Measurements from ENCODE around the gene SUGCT.

DNA sequence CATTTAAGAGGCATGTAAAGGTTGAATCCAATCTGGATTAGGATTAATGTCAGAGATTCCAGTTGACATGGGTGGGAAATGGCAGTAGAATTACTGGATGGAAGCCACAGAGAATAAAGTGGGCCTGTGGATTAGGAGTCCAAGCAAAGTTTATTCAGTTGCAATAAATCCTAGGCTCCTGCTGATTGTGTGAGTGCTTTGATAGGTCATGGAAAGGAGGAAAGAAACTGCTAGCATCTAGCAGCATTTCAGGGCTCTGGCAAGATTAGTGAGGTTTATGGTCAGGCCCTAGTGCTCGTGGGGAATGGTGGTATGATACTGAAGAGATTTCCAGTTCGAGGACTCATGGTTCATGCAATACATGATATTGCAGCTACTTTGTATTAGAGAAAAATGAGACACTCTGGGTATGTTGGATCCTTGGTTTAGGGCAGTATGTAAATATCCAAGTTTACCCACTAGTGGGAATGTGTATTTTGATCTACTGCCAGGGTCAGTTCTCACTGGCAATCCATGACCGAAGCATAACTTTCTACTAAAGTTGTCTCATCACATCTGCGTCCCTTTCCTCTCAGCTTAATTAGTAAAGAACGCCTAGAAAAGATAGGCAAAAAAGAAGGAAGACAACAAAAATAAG lies 235.0 kb downstream of the SUGCT start:
- TF ChIP-seq, protein P1, sequence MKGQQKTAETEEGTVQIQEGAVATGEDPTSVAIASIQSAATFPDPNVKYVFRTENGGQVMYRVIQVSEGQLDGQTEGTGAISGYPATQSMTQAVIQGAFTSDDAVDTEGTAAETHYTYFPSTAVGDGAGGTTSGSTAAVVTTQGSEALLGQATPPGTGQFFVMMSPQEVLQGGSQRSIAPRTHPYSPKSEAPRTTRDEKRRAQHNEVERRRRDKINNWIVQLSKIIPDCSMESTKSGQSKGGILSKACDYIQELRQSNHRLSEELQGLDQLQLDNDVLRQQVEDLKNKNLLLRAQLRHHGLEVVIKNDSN (IDR thresholded peaks at IDR 0.05), result no peak
- TF ChIP-seq, protein P2, sequence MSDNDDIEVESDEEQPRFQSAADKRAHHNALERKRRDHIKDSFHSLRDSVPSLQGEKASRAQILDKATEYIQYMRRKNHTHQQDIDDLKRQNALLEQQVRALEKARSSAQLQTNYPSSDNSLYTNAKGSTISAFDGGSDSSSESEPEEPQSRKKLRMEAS (IDR thresholded peaks at IDR 0.05), result no peak
- TF ChIP-seq YY1 (IDR thresholded peaks at IDR 0.05; ENCODE audit: low read depth) (no peak), RAD21 (IDR thresholded peaks at IDR 0.05; ENCODE audit: low read depth) (no peak), CREB1 (IDR thresholded peaks at IDR 0.05; ENCODE audit: low read depth) (no peak), FOXM1 (IDR thresholded peaks at IDR 0.05; ENCODE audit: borderline replicate concordance, low read depth) (no peak), CEBPB (IDR thresholded peaks at IDR 0.05) (no peak), EGR1 (IDR thresholded peaks at IDR 0.05) (no peak)
- TF ChIP-seq, protein P3, sequence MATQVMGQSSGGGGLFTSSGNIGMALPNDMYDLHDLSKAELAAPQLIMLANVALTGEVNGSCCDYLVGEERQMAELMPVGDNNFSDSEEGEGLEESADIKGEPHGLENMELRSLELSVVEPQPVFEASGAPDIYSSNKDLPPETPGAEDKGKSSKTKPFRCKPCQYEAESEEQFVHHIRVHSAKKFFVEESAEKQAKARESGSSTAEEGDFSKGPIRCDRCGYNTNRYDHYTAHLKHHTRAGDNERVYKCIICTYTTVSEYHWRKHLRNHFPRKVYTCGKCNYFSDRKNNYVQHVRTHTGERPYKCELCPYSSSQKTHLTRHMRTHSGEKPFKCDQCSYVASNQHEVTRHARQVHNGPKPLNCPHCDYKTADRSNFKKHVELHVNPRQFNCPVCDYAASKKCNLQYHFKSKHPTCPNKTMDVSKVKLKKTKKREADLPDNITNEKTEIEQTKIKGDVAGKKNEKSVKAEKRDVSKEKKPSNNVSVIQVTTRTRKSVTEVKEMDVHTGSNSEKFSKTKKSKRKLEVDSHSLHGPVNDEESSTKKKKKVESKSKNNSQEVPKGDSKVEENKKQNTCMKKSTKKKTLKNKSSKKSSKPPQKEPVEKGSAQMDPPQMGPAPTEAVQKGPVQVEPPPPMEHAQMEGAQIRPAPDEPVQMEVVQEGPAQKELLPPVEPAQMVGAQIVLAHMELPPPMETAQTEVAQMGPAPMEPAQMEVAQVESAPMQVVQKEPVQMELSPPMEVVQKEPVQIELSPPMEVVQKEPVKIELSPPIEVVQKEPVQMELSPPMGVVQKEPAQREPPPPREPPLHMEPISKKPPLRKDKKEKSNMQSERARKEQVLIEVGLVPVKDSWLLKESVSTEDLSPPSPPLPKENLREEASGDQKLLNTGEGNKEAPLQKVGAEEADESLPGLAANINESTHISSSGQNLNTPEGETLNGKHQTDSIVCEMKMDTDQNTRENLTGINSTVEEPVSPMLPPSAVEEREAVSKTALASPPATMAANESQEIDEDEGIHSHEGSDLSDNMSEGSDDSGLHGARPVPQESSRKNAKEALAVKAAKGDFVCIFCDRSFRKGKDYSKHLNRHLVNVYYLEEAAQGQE (IDR thresholded peaks at IDR 0.05; ENCODE audit: low read depth), result no peak

All from Ishikawa (cell line).